GM19324 (cell line): Measurements from ENCODE around the gene VGLL2.

Experiments used
- ATAC-seq: cut with Tn5 transposase; IDR thresholded peaks from one replicate; pipeline ENCODE4 v1.9.1; 2021; ENCODE audit warnings: mild to moderate bottlenecking, moderate library complexity; ENCODE audit not compliant: unreplicated experiment, low FRiP score

VGLL2 gene

DNA sequence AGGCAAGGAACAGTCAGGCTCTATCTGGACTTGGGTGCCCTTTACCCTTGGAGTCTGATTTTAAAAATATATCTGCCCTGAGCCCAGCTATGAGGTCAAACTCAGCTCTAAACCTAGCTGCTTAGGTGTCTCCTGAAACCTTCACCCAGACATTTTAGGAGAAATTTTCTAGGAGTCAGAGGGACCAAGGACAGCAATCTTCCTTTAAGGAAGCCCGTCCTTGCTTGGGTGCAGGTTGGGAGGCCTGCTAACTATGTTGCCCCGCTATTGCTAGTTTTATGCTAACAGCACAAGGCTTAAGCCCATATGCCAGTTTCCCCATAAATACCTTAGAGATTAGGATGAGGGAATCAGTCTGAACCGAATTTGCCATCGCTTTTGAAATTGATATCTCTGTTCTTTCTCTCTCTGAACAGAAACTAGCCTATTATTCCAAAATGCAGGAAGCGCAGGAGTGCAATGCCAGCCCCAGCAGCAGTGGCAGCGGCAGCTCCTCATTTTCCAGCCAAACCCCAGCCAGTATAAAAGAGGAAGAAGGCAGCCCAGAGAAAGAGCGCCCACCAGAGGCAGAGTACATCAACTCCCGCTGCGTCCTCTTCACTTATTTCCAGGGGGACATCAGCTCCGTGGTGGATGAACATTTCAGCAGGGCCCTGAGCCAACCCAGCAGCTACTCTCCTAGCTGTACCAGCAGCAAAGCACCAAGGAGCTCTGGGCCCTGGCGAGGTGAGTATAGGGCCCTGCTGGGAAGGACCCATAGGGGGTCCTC, 2.6 kb downstream of the VGLL2 start:
- no peak for ATAC-seq

DNA sequence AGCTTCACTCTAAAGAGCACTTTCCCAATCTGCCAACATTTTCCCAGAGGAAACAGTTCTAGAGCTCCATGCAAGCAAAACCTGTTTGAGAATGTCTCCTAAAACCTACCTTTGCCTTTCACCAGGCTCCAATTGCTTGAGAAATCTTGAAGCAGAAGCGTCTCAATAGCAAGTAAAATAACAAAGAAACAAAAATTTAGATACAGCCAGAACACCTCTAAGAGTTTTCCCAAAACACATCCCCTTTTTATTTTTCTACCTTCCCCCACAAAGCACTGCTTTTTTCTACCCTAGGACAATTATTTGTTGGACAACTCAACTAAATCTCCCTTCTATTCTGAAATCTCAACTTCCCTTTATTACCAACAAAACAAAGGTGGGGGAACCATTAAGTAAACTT, 3.6 kb downstream of the VGLL2 start:
- ATAC-seq = no peak

DNA sequence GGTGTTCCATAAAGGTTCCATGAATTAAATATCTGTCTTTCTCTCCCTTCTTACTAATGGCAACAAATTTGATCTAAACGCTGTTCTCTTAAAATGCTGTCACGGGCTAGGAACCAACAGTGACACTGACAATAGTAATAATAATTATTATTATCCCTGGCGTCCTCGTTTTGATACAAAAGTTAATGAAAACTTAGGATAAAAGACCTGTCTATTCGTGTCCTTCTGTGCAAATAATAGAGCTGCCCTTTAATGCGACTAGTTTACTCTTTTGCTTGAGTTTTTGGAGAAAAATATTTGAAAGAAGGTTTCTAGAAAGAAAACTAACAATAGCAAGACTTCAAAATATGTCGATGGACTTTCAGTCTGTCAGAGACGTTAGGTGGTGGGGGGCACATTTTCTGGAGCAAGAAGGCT, 4.3 kb downstream of the VGLL2 start:
- ATAC-seq = no peak

DNA sequence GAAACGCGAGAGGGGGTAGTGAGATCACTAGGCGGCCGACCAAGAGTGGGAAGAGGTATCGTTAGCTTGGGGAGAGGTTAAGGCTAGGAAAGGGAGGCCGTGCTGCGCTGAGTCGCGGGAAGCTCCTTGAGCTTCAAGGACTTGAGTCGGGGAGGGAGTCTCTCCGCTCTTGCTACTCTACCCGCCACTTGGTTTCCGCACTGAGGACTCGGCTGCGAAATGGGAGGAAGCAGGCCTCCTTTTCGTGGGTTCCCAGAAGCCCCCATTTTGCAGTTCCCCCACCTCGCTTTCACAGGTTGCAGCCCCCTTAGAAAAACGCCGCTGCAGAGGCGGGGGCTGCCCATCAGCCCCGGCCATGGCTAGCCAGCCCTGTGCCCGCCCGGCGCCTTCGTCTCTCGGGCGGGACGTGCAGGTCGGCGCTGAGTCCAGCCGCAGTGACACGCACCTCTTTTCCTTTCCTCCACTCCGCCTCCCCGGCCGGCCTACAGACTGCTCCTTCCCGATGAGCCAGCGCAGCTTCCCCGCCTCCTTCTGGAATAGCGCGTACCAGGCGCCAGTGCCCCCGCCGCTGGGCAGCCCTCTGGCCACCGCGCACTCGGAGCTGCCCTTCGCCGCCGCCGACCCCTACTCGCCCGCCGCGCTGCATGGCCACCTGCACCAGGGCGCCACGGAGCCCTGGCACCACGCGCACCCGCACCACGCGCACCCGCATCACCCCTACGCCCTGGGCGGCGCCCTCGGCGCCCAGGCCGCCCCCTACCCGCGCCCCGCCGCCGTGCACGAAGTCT, 4.9 kb downstream of the VGLL2 start:
- no peak for ATAC-seq

DNA sequence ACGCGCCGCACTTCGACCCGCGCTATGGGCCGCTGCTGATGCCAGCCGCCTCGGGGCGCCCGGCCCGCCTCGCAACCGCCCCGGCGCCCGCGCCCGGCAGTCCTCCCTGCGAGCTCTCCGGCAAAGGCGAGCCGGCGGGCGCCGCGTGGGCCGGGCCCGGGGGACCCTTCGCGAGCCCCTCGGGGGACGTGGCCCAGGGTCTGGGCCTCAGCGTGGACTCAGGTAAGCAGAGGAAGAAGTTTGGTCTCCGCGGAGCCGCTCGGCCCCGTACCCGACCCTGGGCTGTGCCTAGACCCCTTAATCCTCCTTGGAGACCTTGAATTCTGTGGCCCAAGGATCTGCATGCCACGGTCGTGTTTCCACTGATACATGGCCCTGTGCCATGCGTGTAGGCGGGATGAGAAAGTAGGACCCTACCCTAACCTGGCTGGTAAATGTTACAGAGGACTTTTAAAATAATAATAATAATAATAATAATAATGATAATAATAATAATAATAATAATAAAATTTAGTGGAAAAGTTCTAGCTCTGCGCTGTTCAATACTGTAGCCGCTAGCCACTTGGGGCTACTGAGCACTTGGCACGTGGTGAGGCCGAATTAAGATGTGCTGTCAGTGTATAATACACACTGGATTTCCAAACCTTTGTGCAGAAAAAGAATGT, 5.6 kb downstream of the VGLL2 start:
- ATAC-seq = no peak

DNA sequence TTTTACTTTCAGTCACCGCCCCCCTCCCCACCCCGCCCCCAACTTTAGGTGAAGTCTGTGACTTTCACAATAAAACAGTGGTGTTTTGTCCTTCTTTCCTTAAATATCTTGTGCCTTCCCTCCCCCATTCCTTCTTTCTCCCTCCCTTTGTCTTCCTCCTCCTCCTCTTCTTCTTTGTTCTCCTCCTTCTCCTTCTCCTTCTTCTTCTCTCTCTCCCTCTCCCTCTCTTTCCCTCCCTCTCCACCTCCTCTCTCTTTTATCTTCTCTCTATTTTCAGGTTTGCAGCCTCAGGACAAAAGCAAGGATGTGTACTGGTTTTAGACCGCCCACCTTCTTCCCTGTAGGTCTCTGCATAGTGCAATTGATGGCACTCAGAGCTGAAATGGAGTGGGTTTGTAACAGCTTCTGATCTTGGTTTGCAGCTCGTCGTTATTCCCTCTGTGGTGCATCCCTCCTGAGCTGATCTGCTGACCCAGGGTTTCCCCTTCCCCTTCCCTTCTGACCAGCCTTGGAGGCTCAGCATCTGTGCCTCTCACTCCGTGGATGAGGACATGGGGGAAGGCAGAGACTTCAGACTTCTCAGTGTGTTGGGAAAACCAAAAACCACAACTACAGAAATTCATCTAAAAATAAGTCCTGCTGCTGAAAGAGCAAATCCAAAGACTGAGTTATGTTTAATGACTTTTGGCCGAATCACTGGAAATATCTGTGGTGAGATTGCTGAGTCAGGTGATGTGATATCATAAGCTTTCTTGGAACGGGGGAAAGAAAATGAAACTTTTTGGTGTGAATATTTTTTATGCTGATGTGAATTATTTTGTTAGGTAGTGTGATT, 6.9 kb downstream of the VGLL2 start:
- no peak for ATAC-seq

DNA sequence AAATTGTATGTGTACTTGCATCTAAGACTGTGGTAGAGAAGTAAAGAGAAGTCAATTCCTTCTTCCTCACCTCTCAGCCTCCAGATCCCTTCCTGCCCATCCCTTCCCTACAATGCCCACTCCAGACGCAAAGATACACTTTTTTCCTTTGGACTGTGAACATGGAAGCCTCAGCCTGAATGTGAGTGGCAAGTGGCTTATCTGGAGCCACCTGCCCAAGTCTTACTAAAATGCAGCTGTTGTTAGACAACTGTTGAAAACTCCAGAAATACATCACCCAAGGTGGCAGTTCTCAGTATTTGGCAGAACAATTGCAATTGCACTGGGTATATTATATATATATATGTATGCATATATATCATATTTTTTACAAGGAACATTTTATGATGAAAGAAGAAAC, 7.5 kb downstream of the VGLL2 start:
- no peak for ATAC-seq

DNA sequence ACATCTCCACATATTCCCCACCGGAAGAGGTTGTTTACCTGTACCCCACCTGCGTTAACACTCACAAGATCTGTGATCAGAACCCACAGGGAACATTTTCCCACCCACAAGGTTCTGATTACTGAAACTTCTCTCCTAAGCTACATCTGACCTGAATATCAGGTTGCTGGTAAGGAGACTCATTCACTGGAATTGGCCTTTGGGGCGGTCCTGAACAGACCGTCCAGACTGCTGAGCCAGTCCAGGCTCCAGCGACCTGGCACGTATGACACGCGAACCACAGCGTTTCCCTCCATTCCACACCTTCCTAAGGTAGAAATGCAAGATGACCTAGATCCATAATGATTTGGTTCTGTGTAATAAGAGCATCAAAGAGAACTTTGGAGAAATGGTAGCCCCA, 9.8 kb downstream of the VGLL2 start:
- no peak for ATAC-seq

DNA sequence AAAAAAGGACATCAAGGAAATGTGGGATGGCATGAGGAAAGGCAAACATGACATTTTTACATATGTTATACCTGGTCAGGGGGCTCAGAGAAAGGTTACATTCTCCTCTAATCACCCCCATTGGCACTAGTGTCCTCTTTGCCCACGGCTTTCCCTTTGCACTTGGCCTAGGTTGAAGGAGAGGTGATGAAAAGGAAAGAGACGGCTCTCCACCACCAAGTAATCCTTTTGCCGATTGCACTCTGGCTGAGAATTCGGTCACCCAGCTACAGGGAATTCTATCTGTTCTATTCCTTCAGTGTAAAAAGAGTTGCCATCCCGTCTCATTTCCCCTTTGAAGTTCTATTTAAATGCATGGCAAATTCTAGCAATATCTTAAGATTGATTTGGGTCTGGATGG, 10.4 kb downstream of the VGLL2 start:
- ATAC-seq = no peak

DNA sequence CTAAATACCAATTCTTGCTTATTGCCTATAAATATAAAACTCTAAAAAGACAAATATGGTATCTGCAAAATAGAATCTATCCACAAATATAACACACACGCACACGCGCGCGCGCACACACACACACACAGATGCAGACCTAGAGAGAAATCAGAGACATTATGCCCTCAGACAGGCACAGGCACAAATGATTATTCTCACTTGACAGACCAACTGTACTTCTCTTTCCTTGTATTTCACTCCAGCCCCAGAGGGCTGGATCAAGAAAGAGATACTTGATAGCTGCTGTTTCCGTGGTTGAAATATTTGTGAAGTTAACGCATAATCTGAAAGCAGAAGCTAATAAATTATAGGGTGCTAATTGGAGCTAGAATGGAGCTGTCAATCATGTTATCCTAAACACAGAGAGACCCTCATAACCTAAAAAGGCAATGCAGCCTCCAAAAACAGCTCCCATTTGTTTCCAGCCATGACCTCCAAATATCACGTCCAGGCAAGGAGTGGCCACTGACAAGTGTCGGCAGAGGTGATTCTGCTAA, 11.5 kb downstream of the VGLL2 start:
- ATAC-seq = no peak

DNA sequence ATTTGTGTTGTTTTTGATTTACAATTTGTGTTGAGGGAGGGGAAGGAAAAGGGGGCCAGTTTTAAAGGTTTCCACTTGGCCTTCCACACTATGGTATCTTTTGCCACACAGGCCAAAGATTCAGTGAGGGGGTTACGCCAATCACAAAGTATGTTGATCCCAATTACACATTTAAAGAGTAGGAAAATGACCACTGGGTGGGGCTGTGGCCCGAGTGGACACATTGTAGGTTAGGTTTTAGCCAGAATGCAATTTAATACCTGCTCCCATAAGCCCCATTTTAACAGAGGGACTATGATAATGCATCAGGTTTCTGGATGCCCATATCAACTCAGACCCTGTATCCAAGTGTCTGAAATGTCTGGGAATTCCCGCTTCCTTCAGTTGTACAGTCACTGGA, 15.6 kb downstream of the VGLL2 start:
- no peak for ATAC-seq

DNA sequence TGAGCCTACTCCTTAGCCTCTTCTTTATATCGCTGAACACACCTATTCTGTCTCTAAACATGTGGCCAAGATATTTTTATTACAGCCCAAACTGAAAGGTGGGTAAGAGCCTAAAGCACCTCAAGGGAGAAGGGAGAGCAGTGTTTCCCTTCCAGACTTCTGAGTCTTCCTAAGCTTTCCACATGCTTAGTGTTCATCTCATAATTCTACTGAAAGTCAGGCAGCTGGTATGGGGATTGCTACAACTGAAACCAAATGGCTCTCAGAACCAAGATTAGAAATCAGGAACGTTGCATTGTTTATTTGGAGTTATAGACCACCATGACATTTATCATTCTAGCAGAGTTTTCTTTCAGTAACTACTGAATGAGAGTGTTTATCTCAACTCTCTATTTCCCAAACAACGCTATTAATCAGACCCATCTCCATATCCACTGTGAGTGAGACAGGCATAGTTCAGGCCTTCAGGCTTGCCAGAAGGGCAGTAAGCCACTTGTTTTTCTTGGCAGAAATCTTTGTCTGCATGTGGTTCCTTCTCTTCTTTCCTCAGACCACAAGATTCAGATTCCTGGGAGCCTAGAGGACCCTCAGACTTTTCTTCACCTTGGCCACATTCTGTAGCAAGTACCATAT, 22.8 kb downstream of the VGLL2 start:
- no peak for ATAC-seq

DNA sequence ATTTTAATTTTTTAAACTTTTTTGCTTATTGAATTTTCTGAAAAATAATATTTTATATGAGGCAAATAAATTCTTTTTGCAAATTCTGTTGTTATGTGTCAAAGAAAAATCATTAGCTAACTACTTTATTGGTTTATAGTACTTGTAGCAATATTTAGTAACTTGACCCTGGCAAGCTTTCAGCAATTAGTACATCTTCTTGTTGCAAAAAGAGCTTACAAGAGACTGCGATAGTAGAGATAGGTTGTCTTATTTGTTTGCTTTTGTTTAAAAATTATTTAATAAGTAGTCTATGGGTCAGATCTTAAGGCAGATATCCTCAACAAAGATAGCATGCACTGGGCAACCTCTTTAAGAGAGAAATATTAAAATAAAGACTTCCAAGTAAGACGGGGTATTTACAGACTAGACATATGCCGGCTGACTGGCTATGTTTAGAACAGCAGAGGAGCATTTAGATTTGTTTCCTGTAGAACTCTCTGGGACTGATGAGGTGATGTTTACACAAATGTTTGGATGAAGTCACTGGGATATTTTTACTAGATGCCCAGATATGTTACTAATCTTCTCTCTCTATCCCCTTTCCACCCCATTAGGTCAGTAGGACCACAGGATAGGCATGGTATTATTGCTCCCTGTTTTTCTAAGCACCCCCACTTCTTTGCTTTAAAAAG, 25.0 kb downstream of the VGLL2 start:
- ATAC-seq = no peak

DNA sequence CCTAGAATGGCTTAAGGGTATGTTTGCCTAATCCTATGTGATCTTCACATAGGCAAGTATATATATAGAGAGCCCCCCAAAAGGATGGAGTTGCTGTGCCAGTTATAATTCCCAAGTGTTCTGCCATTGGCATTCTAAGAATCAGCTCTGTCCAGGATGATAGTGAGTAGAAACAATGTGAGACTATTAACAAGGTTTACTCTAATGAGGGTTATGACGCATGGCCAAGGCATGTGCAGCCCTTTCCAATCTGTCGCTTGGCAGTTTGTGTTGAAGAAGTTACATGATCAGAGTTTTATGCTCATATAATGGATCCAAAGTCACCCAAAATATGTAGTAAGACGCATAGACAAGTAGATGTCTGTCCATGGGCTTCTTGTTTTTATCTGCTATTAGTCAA, 33.6 kb downstream of the VGLL2 start:
- no peak for ATAC-seq

DNA sequence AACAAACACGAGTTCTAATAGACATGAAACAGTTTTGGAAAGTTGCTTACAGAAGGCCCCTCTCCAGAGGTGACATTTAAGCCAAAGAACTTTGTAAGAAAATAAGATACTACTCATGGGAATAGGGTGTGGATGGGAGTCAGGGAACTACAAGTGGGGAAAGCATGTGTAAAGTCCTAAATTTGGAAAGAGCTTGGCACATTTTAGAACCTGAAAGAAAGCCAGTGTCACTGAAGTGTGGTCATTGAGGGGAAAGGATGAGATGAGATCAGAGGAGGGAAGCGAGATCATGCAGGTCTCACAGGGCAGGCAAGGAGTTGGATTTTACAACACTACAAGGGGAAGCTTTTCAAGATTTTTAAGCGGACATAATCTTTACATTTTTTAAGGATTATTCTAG, 38.0 kb downstream of the VGLL2 start:
- ATAC-seq = no peak

DNA sequence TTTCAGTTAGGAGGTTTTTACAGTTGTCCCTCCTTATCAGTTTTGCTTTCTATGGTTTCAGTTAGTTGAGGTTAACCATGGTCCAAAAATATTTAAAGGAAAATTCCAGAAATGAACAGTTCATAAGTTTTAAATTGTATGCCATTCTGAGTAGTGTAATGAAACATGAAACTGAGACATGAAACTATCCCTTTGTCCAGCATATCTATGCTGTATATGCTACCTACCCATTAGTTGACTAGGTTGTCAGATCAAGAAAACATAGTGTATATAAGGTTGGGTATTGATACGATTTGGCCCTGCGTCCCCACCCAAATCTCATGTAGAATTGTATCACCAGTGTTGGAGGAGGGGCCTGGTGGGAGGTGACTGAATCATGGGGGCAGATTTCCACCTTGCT, 39.1 kb downstream of the VGLL2 start:
- ATAC-seq = no peak

DNA sequence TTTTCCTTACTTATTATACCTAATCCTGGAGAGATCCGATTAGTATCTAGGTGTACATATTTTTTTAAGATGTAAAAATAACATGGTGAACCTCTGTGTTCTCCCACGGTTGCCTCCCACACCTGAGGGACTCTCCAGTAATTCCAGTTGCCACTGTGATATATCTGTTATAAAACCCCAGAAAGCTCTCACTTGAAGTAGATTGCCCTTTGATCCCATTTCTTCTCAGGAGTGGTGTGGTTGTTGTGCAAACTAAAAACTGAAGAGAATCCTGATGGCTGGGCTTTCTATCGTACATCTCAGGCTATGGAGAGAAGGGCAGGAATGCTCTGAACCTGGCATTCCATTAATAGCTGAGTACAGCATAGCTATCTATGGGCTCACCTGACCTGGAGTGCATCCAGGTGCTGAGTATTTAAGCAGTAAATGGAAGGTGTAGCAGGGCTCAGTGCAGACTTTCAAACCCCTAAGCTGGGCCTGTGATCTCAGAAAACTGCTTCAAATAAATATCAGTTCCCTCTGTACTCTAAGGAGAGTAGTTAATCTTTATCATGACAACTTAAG, 41.0 kb downstream of the VGLL2 start:
- ATAC-seq = no peak

DNA sequence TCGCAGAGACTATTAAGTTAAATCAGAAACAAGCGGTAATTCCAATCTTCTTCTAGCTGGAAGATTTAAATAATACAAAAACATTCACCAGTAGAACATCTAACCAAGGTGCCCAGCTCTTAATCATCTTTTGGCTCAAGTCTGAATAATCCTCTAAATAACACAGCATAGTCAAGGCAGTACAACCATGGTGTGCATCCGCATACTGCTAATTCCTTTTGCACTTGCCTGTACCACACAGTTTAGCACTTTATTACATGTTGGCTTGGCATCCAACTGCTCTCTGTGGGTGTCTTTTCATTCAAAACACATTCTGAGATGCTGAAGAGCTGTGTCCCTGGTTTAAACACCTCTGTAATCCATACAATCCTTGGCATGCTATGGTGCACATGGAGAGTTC, 42.3 kb downstream of the VGLL2 start:
- no peak for ATAC-seq

DNA sequence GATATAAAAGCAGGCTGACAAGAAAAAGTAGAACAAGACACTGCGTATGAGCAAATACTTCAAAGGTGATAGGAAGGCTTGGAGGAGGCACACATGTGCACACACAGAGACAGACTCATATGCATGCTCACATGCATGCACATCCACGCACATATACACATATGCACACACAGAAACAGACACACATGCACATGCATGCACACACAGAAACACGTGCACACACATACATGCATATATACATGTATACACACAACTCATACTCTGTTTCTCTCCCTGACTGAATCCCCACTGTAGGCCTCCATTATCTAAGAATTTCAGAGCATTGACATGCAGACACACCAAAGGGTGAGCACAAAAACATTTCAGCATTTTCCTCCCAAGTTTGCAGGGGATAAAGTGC, 43.7 kb downstream of the VGLL2 start:
- no peak for ATAC-seq
